HepG2 (cell line): ENCODE data around the gene MED23. TPM values are rescaled to one million over a fixed set of nuclear protein-coding genes. Genes with fewer than 3 reads are reported as not detected.

Experiments
- ADNP ChIP-seq: sonication (generic); formaldehyde crosslinking; IDR thresholded peaks from 2 replicates; pipeline ENCODE4 v1.4.0; 2020; ENCODE audit warnings: missing genetic modification reagents
- ETV5 ChIP-seq: IDR thresholded peaks from 2 replicates; pipeline ENCODE4 v1.6.1; 2018; ENCODE audit warnings: missing biosample characterization, missing genetic modification reagents, inconsistent platforms, borderline replicate concordance
- KDM3A ChIP-seq: IDR thresholded peaks from 2 replicates; pipeline ENCODE4 v1.6.1; 2018; ENCODE audit warnings: low read depth, missing compliant biosample characterization
- NCOA2 ChIP-seq: sonication (generic); formaldehyde crosslinking; IDR thresholded peaks from 2 replicates; pipeline ENCODE4 v1.8.0; 2022; ENCODE audit warnings: inconsistent platforms
- RAD51 ChIP-seq: fragments of 450-650 bp; IDR thresholded peaks from 2 replicates; pipeline ENCODE4 v1.6.1; 2016; ENCODE audit warnings: borderline replicate concordance
- SRY ChIP-seq: sonication (generic); formaldehyde crosslinking; IDR thresholded peaks from 2 replicates; pipeline ENCODE4 v1.8.0; 2022; ENCODE audit warnings: mild to moderate bottlenecking, missing genetic modification reagents
- YY1 ChIP-seq: IDR thresholded peaks from 2 replicates; pipeline ENCODE4 v1.6.1; 2011; ENCODE audit warnings: low read length, low read depth, moderate library complexity, mild to moderate bottlenecking; ENCODE audit not compliant: insufficient read depth, insufficient replicate concordance
- ZMYM4 ChIP-seq: sonication (generic); formaldehyde crosslinking; IDR thresholded peaks from 2 replicates; pipeline ENCODE4 v1.8.1; 2023; ENCODE audit warnings: mild to moderate bottlenecking, missing genetic modification reagents
- ZNF264 ChIP-seq: sonication (generic); formaldehyde crosslinking; IDR thresholded peaks from 2 replicates; pipeline ENCODE4 v1.4.0; 2020; ENCODE audit warnings: missing genetic modification reagents
- ZNF333 ChIP-seq: sonication (generic); formaldehyde crosslinking; IDR thresholded peaks from 2 replicates; pipeline ENCODE4 v1.4.0; 2020; ENCODE audit warnings: mild to moderate bottlenecking, missing genetic modification reagents, borderline replicate concordance
- ZNF430 ChIP-seq: sonication (generic); formaldehyde crosslinking; IDR thresholded peaks from 2 replicates; pipeline ENCODE4 v1.9.0; 2021; ENCODE audit warnings: mild to moderate bottlenecking, missing genetic modification reagents
- ZNF484 ChIP-seq: sonication (generic); formaldehyde crosslinking; IDR thresholded peaks from 2 replicates; pipeline ENCODE4 v1.5.1; 2020; ENCODE audit warnings: mild to moderate bottlenecking, low read depth, missing genetic modification reagents, borderline replicate concordance
- ZNF672 ChIP-seq: sonication (generic); formaldehyde crosslinking; IDR thresholded peaks from 2 replicates; pipeline ENCODE4 v1.8.1; 2022; ENCODE audit warnings: missing genetic modification reagents
- ZSCAN25 ChIP-seq: sonication (generic); formaldehyde crosslinking; IDR thresholded peaks from 2 replicates; pipeline ENCODE4 v1.8.0; 2022; ENCODE audit warnings: mild to moderate bottlenecking, missing genetic modification reagents
- polyA plus RNA-seq, 8 experiments: library from polyadenylated mRNA; depleted of rRNA in 3 of 8; stranded (reverse) in 7 of 8; unstranded in 1 of 8; fragments of >200 nt; fragmentation: Illumina TruSeq in 4 of 8; extraction: Trizol in 4 of 8; gene quantifications; 2 replicates each; pipeline versions ENCODE4 v1.2.1 to v1.2.3, GENCODE V29; 2011 to 2016; ENCODE audit warnings: low read depth in 4 of 8, missing spikeins in 1 of 8, mixed read lengths in 1 of 8; ENCODE audit not compliant: insufficient read depth in 1 of 8
- total RNA-seq, 5 experiments: library from RNA; depleted of rRNA; stranded (reverse); fragments of >200 nt; fragmentation: Illumina TruSeq; extraction: Trizol; gene quantifications; 2 replicates each; pipeline ENCODE4 v1.2.3, GENCODE V29; 2016; ENCODE audit warnings: low read depth in 1 of 5
- TF ChIP-seq, protein P1 (sequence below): sonication (generic); formaldehyde crosslinking; IDR thresholded peaks from 2 replicates; pipeline ENCODE4 v1.5.0; 2020; ENCODE audit warnings: missing genetic modification reagents
- TF ChIP-seq, protein P2 (sequence below): sonication (generic); formaldehyde crosslinking; IDR thresholded peaks from 2 replicates; pipeline ENCODE4 v1.8.1; 2022; ENCODE audit warnings: low read depth, mild to moderate bottlenecking, missing genetic modification reagents
- TF ChIP-seq, protein P3 (sequence below): sonication (generic); formaldehyde crosslinking; IDR thresholded peaks from 2 replicates; pipeline ENCODE4 v1.4.0; 2020; ENCODE audit warnings: missing genetic modification reagents, mild to moderate bottlenecking, borderline replicate concordance
- TF ChIP-seq, protein P4 (sequence below): sonication (generic); formaldehyde crosslinking; IDR thresholded peaks from 2 replicates; pipeline ENCODE4 v1.4.0; 2020; ENCODE audit warnings: missing genetic modification reagents
- TF ChIP-seq, protein P5 (sequence below): sonication (generic); formaldehyde crosslinking; IDR thresholded peaks from 2 replicates; pipeline ENCODE4 v1.5.0; 2020; ENCODE audit warnings: missing genetic modification reagents

MED23 gene
- total and polyA plus RNA-seq, 2 of the 13 experiments (the other 11 are each of a cell fraction or from before 2014, with no cell fraction given) = 34.9 to 50.5 TPM

DNA sequence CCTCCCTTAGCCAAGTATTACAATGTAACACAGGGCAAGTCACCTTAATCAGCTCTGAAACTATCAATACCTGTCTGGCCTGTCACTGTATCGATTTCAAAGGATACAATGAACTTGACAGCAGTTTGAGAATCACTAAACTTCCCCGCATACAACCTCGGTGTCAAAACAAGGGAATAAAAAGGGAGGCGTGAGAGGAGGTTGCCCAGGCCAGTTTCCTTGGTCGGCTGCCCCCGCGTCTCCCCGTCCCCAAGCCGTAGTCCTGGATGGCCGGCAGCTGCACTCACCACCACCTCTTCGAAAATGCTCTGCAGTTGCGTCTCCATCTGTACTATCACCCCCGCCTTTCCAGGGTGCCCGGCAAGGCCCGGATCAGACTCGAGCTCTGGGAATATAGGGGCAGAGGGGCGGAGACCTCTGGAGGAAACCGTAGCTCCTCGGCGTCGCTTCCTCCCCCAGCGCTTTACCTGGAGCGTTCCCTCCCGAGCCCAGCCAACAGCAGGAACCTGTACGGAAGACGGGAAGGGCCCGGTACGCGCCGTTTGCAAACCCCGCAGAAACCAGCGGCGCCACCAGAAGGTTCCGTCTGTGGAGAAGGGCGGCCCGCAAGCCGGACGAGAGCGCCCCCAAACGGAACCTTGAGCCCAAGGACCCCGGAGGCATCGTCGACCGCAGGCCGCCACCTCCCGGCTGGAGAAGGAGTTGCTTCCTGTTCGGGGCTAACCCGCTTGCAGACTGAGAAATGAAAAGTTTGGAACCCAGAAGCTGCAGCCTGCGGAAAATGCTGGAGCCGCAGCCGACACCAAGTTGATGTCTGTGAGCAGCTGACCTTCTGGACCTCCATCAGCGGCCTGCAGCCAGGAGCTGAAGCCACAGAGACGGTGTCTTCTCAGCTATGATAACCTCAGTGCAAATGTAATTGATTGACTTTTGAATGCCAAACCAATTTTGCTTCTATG is at the start of gene MED23 (continued):
- TF ChIP-seq, protein P1, sequence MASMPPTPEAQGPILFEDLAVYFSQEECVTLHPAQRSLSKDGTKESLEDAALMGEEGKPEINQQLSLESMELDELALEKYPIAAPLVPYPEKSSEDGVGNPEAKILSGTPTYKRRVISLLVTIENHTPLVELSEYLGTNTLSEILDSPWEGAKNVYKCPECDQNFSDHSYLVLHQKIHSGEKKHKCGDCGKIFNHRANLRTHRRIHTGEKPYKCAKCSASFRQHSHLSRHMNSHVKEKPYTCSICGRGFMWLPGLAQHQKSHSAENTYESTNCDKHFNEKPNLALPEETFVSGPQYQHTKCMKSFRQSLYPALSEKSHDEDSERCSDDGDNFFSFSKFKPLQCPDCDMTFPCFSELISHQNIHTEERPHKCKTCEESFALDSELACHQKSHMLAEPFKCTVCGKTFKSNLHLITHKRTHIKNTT = no peak
- TF ChIP-seq ZNF672 (CRISPR knock-in tag) = no peak; the same call in none of the 2 replicates
- peak; percentile 98 for TF ChIP-seq ZNF333
- TF ChIP-seq ZNF264 (CRISPR knock-in tag) = peak; percentile 96
- TF ChIP-seq ETV5 (CRISPR knock-in tag) = peak; percentile 94
- TF ChIP-seq ZNF430 (CRISPR knock-in tag) = peak; percentile 98; the same call in 1 of the 2 replicates
- TF ChIP-seq ZNF484 (CRISPR knock-in tag) = 0 out of 2 replicates have a peak, but pooled peaks have one; percentile 70
- TF ChIP-seq ADNP (CRISPR knock-in tag) = peak; percentile 96
- TF ChIP-seq, protein P2, sequence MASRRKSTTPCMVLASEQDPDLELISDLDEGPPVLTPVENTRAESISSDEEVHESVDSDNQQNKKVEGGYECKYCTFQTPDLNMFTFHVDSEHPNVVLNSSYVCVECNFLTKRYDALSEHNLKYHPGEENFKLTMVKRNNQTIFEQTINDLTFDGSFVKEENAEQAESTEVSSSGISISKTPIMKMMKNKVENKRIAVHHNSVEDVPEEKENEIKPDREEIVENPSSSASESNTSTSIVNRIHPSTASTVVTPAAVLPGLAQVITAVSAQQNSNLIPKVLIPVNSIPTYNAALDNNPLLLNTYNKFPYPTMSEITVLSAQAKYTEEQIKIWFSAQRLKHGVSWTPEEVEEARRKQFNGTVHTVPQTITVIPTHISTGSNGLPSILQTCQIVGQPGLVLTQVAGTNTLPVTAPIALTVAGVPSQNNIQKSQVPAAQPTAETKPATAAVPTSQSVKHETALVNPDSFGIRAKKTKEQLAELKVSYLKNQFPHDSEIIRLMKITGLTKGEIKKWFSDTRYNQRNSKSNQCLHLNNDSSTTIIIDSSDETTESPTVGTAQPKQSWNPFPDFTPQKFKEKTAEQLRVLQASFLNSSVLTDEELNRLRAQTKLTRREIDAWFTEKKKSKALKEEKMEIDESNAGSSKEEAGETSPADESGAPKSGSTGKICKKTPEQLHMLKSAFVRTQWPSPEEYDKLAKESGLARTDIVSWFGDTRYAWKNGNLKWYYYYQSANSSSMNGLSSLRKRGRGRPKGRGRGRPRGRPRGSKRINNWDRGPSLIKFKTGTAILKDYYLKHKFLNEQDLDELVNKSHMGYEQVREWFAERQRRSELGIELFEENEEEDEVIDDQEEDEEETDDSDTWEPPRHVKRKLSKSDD (CRISPR knock-in tag) = peak; percentile 86; the same call in 1 of the 2 replicates
- TF ChIP-seq, protein P3, sequence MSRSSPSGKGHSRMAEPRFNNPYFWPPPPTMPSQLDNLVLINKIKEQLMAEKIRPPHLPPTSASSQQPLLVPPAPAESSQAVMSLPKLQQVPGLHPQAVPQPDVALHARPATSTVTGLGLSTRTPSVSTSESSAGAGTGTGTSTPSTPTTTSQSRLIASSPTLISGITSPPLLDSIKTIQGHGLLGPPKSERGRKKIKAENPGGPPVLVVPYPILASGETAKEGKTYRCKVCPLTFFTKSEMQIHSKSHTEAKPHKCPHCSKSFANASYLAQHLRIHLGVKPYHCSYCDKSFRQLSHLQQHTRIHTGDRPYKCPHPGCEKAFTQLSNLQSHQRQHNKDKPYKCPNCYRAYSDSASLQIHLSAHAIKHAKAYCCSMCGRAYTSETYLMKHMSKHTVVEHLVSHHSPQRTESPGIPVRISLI = peak; percentile 80
- TF ChIP-seq, protein P4, sequence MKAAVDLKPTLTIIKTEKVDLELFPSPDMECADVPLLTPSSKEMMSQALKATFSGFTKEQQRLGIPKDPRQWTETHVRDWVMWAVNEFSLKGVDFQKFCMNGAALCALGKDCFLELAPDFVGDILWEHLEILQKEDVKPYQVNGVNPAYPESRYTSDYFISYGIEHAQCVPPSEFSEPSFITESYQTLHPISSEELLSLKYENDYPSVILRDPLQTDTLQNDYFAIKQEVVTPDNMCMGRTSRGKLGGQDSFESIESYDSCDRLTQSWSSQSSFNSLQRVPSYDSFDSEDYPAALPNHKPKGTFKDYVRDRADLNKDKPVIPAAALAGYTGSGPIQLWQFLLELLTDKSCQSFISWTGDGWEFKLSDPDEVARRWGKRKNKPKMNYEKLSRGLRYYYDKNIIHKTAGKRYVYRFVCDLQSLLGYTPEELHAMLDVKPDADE = peak; percentile 66; the same call in 1 of the 2 replicates
- TF ChIP-seq ZSCAN25 = peak; percentile 93
- TF ChIP-seq, protein P5, sequence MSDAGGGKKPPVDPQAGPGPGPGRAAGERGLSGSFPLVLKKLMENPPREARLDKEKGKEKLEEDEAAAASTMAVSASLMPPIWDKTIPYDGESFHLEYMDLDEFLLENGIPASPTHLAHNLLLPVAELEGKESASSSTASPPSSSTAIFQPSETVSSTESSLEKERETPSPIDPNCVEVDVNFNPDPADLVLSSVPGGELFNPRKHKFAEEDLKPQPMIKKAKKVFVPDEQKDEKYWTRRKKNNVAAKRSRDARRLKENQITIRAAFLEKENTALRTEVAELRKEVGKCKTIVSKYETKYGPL (CRISPR knock-in tag) = peak; percentile 85; the same call in 1 of the 2 replicates
- peak; percentile 100 for TF ChIP-seq KDM3A (CRISPR knock-in tag)
- TF ChIP-seq ZMYM4 (CRISPR knock-in tag) = peak; percentile 100
- TF ChIP-seq YY1 = peak; percentile 90
- TF ChIP-seq SRY = no peak; the same call in 1 of the 2 replicates
- TF ChIP-seq NCOA2 = peak; percentile 83
- no peak for TF ChIP-seq RAD51
